ENCODE results near the gene KRT40. TPM values are rescaled to one million over a fixed set of nuclear protein-coding genes. Genes with fewer than 3 reads are reported as not detected.

Gene KRT40
- total RNA-seq, 1 donor from 2014 or later: not detected

GRCh38 chr17:41009301-41009760 lies 25.2 kb upstream of the KRT40 start:
- no peaks in the 10 kb centered on the region for H3K9me3 ChIP-seq
- TF ChIP-seq CTCF (IDR thresholded peaks at IDR 0.05) (no peak), POLR2A (IDR thresholded peaks at IDR 0.05) (no peak), POLR2AphosphoS5 (IDR thresholded peaks at IDR 0.05; ENCODE audit: insufficient read depth in 1 of 2, low read depth in 1 of 2) (no peak)
- H3K36me3 ChIP-seq: no peaks in the 10 kb centered on the region
- H3K27me3 ChIP-seq: no peaks in the 10 kb centered on the region
- intact Hi-C loops (cut with DNase I): no loop called here
- no peak for DNase-seq (ENCODE audit: extremely low spot score in 2 of 2)
- H3K4me1 ChIP-seq: peaks cover 7% of the 10 kb centered on the region
- H3K4me3 ChIP-seq: no peak overlapping the region
- H3K27ac ChIP-seq: peak overlapping the region; percentile 20

- no peaks in the 10 kb centered on the region for H3K36me3 ChIP-seq
- H3K27ac ChIP-seq: peak within 1 kb of the TSS; percentile 20
- no peaks in the 10 kb centered on the region for H3K27me3 ChIP-seq
- H3K4me1 ChIP-seq: peaks cover 6% of the 10 kb centered on the region
- no peak within 1 kb of the TSS for H3K4me3 ChIP-seq
- intact Hi-C loops (cut with DNase I): no loop called here
- no peaks in the 10 kb centered on the region for H3K9me3 ChIP-seq
- no peak for DNase-seq (ENCODE audit: extremely low spot score in 2 of 2)
- TF ChIP-seq POLR2A (IDR thresholded peaks at IDR 0.05) (no peak), CTCF (IDR thresholded peaks at IDR 0.05) (no peak), POLR2AphosphoS5 (IDR thresholded peaks at IDR 0.05; ENCODE audit: insufficient read depth in 1 of 2, low read depth in 1 of 2) (no peak)
These were observed 24.7 kb upstream of the KRT40 start, which contains the start of gene KRTAP3-1 for GRCh38 chr17:41008811-41009210. Gene KRTAP3-1 (minus strand): TSS chr17:41009128. CDS start chr17:41009074, 54 bp downstream.

- intact Hi-C loops (cut with DNase I): no loop called here
- Histone ChIP-seq H3K9me3 (no peaks in the 10 kb centered on the region), H3K4me1 (no peaks in the 10 kb centered on the region), H3K27ac (no peak overlapping the region), H3K4me3 (no peak overlapping the region), H3K36me3 (no peaks in the 10 kb centered on the region), H3K27me3 (no peaks in the 10 kb centered on the region)
- TF ChIP-seq CTCF (IDR thresholded peaks at IDR 0.05): no peak
- TF ChIP-seq POLR2AphosphoS5 (IDR thresholded peaks at IDR 0.05; ENCODE audit: insufficient read depth in 1 of 2, low read depth in 1 of 2): no peak
- no peak for TF ChIP-seq POLR2A (IDR thresholded peaks at IDR 0.05)
- DNase-seq (ENCODE audit: extremely low spot score in 2 of 2): no peak
These were observed 20.3 kb upstream of the KRT40 start for GRCh38 chr17:41004397-41004796.

DNA sequence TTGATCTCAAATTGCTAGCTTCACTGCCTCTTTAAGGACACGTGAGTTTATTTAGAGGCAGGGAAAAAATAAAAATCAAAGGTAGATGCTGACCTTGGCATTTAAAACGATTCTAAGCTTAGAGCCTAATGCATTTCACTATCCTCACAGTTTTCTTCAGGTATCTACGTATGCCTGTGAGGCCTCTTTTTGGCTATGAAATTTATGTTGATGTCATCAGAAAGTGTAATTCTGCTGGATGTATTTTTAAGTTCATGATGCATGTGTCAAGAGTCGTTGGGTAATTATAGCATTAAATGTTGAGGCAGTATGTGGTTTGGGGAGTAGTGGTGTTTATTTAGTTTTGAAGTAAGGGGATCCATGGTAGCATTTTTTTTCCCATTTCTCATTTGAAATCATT lies 19.8 kb upstream of the KRT40 start:
- no peak for DNase-seq (ENCODE audit: extremely low spot score in 2 of 2)
- Histone ChIP-seq H3K36me3 (no peaks in the 10 kb centered on the region), H3K27ac (no peak overlapping the region), H3K27me3 (no peaks in the 10 kb centered on the region), H3K4me3 (no peak overlapping the region), H3K4me1 (no peaks in the 10 kb centered on the region), H3K9me3 (no peaks in the 10 kb centered on the region)
- intact Hi-C loops (cut with DNase I): no loop called here
- TF ChIP-seq POLR2A (IDR thresholded peaks at IDR 0.05) (no peak), POLR2AphosphoS5 (IDR thresholded peaks at IDR 0.05; ENCODE audit: insufficient read depth in 1 of 2, low read depth in 1 of 2) (no peak), CTCF (IDR thresholded peaks at IDR 0.05) (no peak)

- intact Hi-C loops (cut with DNase I): no loop called here
- Histone ChIP-seq H3K4me1 (no peaks in the 10 kb centered on the region), H3K27me3 (no peaks in the 10 kb centered on the region), H3K36me3 (no peaks in the 10 kb centered on the region), H3K27ac (no peak overlapping the region), H3K4me3 (no peak overlapping the region), H3K9me3 (no peaks in the 10 kb centered on the region)
- TF ChIP-seq POLR2A (IDR thresholded peaks at IDR 0.05) (no peak), CTCF (IDR thresholded peaks at IDR 0.05) (no peak), POLR2AphosphoS5 (IDR thresholded peaks at IDR 0.05; ENCODE audit: insufficient read depth in 1 of 2, low read depth in 1 of 2) (peak in 1 of 2 donors; percentile 66)
- no peak for DNase-seq (ENCODE audit: extremely low spot score in 2 of 2)
These were observed 18.7 kb upstream of the KRT40 start for GRCh38 chr17:41002814-41003213.
